Parathyroid adenoma (tissue), 2 donors: ENCODE data around the gene TRAPPC2L.

Experiments used
- H2AFZ ChIP-seq: fragments of 300-600 bp; sonication (generic); one replicate; pipeline ENCODE4 v1.7.0; 2017; ENCODE audit warnings: antibody characterized with exemption, mild to moderate bottlenecking
- H3K27ac ChIP-seq: fragments of 300-600 bp; sonication (generic); one replicate; pipeline ENCODE4 v1.7.0; 2017
- H3K27me3 ChIP-seq: fragments of 300-600 bp; sonication (generic); one replicate; pipeline ENCODE4 v1.7.0; 2017; ENCODE audit warnings: low read length; ENCODE audit not compliant: control insufficient read depth, insufficient read depth
- H3K36me3 ChIP-seq: fragments of 300-600 bp; sonication (generic); one replicate; pipeline ENCODE4 v1.7.0; 2017; ENCODE audit warnings: low read length; ENCODE audit not compliant: control insufficient read depth, insufficient read depth
- H3K4me1 ChIP-seq: fragments of 300-600 bp; sonication (generic); one replicate; pipeline ENCODE4 v1.7.0; 2017; ENCODE audit warnings: control low read depth
- H3K4me2 ChIP-seq: fragments of 300-600 bp; sonication (generic); one replicate; pipeline ENCODE4 v1.7.0; 2017; ENCODE audit warnings: low read length
- H3K4me3 ChIP-seq: fragments of 300-600 bp; sonication (generic); one replicate; pipeline ENCODE4 v1.7.0; 2017; ENCODE audit warnings: low read depth, low read length
- H3K79me2 ChIP-seq: fragments of 300-600 bp; sonication (generic); one replicate; pipeline ENCODE4 v1.7.0; 2017; ENCODE audit warnings: control low read depth
- H3K9ac ChIP-seq: fragments of 300-600 bp; sonication (generic); one replicate; pipeline ENCODE4 v1.7.0; 2017; ENCODE audit warnings: mild to moderate bottlenecking
- H3K9me3 ChIP-seq: fragments of 300-600 bp; sonication (generic); one replicate; pipeline ENCODE4 v1.7.0; 2017; ENCODE audit warnings: low read length; ENCODE audit not compliant: control insufficient read depth
- TF ChIP-seq, protein P1 (sequence below): fragments of 300-600 bp; sonication (generic); IDR thresholded peaks from one replicate; pipeline ENCODE4 v1.7.0; 2017; ENCODE audit warnings: antibody characterized with exemption, mild to moderate bottlenecking
- donor health status: primary hyperparathyroidism.

TRAPPC2L gene

DNA sequence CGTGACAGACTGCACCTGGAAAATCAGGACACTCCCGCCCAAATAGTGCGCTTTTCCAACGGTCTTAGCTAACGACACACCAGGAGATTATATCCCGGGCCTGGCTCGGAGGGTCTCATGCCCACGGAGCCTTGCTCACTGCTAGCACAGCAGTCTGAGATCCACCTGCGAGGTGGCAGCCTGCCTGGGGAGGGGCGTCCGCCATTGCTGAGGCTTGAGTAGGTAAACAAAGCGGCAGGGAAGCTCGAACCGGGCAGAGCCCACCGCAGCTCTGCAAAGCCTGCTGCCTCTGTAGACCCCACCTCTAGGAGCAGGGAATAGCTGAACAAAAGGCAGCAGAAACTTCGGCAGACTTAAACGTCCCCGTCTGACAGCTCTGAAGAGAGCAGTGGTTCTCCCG, 5.3 kb upstream of the TRAPPC2L start:
- no peaks in the 10 kb centered on the region for H3K36me3 ChIP-seq
- H3K4me3 ChIP-seq, result no peak overlapping the region
- TF ChIP-seq, protein P1, sequence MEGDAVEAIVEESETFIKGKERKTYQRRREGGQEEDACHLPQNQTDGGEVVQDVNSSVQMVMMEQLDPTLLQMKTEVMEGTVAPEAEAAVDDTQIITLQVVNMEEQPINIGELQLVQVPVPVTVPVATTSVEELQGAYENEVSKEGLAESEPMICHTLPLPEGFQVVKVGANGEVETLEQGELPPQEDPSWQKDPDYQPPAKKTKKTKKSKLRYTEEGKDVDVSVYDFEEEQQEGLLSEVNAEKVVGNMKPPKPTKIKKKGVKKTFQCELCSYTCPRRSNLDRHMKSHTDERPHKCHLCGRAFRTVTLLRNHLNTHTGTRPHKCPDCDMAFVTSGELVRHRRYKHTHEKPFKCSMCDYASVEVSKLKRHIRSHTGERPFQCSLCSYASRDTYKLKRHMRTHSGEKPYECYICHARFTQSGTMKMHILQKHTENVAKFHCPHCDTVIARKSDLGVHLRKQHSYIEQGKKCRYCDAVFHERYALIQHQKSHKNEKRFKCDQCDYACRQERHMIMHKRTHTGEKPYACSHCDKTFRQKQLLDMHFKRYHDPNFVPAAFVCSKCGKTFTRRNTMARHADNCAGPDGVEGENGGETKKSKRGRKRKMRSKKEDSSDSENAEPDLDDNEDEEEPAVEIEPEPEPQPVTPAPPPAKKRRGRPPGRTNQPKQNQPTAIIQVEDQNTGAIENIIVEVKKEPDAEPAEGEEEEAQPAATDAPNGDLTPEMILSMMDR, result no peak

DNA sequence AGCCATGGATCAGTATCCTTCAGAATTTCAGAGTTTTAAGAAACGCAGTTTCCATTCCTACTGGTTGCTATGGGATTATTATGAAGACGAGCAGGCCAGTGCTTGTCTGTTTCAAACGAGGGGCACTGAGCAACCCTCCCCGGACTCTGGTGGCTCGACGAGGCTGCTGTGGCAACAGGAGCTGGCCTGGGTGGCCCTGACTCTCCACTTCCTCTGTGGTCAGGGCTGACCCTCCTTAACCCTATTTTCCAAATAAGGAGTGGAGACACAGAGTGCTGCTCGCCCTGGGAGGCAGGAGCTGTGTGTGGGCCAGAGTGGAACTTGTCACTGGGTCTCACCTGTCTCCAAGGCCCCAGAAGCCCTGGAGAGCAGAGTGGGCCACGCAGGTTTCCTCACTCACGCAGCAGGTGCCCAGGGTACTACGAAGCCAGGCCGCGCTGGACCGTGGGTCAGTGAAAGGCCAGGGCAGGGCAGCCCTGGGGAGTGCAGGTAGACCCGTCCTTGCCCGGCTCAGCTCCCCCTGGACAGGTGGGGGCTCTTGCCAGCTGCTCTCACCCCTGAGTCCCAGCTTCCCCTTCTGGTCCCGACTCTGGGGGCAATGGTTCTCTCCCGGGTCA, 3.5 kb upstream of the TRAPPC2L start:
- Histone ChIP-seq H3K79me2 (peaks cover 11% of the 10 kb centered on the region), H3K4me3 (no peak overlapping the region), H3K27ac (no peak overlapping the region), H3K9ac (no peak overlapping the region), H2AFZ (no peak overlapping the region), H3K27me3 (no peaks in the 10 kb centered on the region), H3K4me2 (no peak overlapping the region), H3K4me1 (peaks cover 8% of the 10 kb centered on the region), H3K9me3 (no peaks in the 10 kb centered on the region), H3K36me3 (no peaks in the 10 kb centered on the region)
- TF ChIP-seq, protein P1, result no peak

More for the DNA sequence above, 5.3 kb upstream of the TRAPPC2L start:
- Histone ChIP-seq H3K9ac (no peak overlapping the region), H2AFZ (no peak overlapping the region), H3K9me3 (no peaks in the 10 kb centered on the region), H3K79me2 (peaks cover 8% of the 10 kb centered on the region), H3K27me3 (no peaks in the 10 kb centered on the region), H3K4me2 (no peak overlapping the region), H3K27ac (no peak overlapping the region), H3K4me1 (no peaks in the 10 kb centered on the region)

DNA sequence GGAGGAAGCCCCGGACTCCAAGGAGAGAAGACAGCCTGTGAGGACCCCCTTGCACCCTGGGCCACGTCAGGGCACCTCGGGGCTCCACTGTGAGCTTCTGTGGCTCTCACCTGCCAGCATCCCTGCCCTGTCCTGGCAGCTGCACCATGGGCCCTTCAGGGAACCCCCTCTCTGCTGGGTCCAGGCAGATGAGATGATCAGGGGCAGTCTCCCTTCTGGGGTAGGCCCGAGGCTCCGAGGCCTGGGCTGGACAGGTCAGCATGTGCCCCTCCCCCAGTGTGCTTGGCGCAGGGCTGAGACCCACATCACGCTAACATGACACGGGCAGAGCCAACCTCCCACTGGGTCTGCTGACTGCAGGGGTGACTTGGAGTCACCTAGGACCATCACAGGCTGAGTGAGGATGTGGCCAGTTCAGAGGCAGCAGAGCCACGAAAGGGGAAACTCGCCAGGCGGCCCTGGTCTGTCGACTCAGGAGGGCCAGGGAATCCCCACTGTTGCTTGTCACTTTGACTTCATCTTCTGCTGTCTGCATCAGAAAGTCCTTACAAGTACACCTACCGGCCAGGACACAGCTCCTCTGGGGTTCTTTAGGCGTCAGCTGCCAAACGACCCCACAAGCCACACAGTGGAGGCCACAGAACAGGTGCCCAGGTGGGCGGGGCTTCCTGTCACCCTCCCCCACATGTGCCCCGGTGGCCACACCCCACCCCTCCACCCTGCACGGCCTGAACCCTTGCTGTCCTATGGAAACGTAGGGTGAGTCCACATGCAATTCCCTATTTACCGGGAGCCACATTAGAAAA, 2.4 kb upstream of the TRAPPC2L start:
- H3K4me3 ChIP-seq, result no peak overlapping the region
- H3K79me2 ChIP-seq, result peaks cover 11% of the 10 kb centered on the region
- H3K9ac ChIP-seq, result no peak overlapping the region
- H2AFZ ChIP-seq, result no peak overlapping the region
- H3K36me3 ChIP-seq, result no peaks in the 10 kb centered on the region
- peaks cover 8% of the 10 kb centered on the region for H3K4me1 ChIP-seq
- H3K27ac ChIP-seq, result no peak overlapping the region
- H3K9me3 ChIP-seq, result no peaks in the 10 kb centered on the region
- H3K27me3 ChIP-seq, result no peaks in the 10 kb centered on the region
- TF ChIP-seq, protein P1, result no peak
- H3K4me2 ChIP-seq, result no peak overlapping the region

DNA sequence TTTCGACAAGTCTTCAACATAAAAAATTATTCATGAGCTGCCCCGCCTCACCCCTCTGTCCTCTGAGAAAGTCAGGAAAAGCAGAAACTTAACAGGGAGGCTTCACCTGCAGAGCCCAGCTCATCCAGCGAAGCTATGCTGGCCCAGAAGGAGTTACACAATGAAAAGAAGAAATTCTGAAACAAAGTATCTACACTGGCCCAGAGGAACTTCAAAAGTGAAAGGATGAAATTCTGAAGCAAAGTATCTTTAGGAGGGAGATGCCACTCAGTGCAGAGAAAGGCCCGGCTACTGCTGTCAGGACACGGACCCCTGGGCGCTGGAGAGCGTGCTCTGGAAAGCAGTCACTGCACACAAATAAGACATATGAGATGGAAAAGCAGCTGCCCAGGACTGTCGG, 1.8 kb upstream of the TRAPPC2L start:
- Histone ChIP-seq H3K27me3 (no peaks in the 10 kb centered on the region), H3K4me2 (no peak overlapping the region), H2AFZ (no peak overlapping the region), H3K27ac (no peak overlapping the region), H3K4me1 (peaks cover 8% of the 10 kb centered on the region), H3K79me2 (peaks cover 11% of the 10 kb centered on the region), H3K4me3 (no peak overlapping the region), H3K36me3 (no peaks in the 10 kb centered on the region), H3K9me3 (no peaks in the 10 kb centered on the region), H3K9ac (no peak overlapping the region)
- TF ChIP-seq, protein P1, result no peak
